ENCODE data around the gene PDGFB.

GRCh38 chr22:39207141-39208012 lies 37.4 kb downstream of the PDGFB start:
- TF ChIP-seq CTCF (IDR thresholded peaks at IDR 0.05) (no peak), POLR2A (IDR thresholded peaks at IDR 0.05) (no peak), POLR2AphosphoS5 (IDR thresholded peaks at IDR 0.05) (no peak)

All from sigmoid colon (tissue), 4 donors.